Esophagus muscularis mucosa (tissue), 4 donors: ENCODE results near the gene MEST.

Experiments
- EP300 ChIP-seq: sonication (generic); formaldehyde crosslinking; IDR thresholded peaks from one replicate; pipeline ENCODE4 v1.6.1; 2017; ENCODE audit warnings: antibody characterized with exemption
- POLR2A ChIP-seq: fragments of 450-650 bp; IDR thresholded peaks from one replicate; pipeline ENCODE4 v1.6.1; 2017; ENCODE audit warnings: antibody characterized with exemption, moderate library complexity, mild to moderate bottlenecking, low read depth
- POLR2AphosphoS5 ChIP-seq, 2 donors: sonication (generic); formaldehyde crosslinking; IDR thresholded peaks; one replicate each; pipeline ENCODE4 v1.6.1; 2017; ENCODE audit warnings: antibody characterized with exemption in 2 of 2
- TF ChIP-seq, protein P1 (sequence below), 3 experiments: fragments of 200-600 bp in 2 of 3; fragments of 450-650 bp in 1 of 3; sonication (generic) in 2 of 3; IDR thresholded peaks; one replicate each; pipeline ENCODE4 v1.5.1; 2017 to 2019; ENCODE audit warnings: antibody characterized with exemption in 3 of 3, mild to moderate bottlenecking in 2 of 3, moderate library complexity in 1 of 3

DNA sequence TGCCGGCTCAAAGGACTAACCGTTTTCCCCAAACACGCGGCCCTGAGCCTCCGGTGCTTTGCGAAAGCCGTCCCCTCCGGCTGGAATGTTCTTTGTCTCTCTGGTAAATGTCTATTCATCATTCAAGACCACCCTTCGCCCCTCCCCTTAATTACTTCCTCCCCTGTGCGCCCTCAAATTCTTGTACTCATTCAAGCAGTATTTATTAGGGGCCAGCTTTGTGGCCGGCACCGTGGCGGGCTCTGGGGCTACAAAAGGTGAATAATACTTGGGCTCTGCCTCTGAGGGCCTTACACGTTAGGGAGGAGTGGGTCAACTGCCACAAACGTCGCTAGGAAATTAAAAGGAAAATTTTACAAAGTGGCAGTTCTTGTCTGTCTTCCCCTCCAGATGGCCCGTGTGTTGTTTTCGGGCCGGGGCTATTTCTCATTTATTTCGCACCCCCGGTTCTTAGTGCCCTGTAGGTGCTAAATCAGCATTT is 1.5 kb upstream of the MEST start:
- TF ChIP-seq, protein P1, sequence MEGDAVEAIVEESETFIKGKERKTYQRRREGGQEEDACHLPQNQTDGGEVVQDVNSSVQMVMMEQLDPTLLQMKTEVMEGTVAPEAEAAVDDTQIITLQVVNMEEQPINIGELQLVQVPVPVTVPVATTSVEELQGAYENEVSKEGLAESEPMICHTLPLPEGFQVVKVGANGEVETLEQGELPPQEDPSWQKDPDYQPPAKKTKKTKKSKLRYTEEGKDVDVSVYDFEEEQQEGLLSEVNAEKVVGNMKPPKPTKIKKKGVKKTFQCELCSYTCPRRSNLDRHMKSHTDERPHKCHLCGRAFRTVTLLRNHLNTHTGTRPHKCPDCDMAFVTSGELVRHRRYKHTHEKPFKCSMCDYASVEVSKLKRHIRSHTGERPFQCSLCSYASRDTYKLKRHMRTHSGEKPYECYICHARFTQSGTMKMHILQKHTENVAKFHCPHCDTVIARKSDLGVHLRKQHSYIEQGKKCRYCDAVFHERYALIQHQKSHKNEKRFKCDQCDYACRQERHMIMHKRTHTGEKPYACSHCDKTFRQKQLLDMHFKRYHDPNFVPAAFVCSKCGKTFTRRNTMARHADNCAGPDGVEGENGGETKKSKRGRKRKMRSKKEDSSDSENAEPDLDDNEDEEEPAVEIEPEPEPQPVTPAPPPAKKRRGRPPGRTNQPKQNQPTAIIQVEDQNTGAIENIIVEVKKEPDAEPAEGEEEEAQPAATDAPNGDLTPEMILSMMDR (IDR thresholded peaks at IDR 0.05): no peak
- TF ChIP-seq POLR2A (no peak), POLR2AphosphoS5 (IDR thresholded peaks at IDR 0.05) (no peak), EP300 (no peak)
